Activated naive CD4-positive, alpha-beta T cell treated with anti-CD3 and anti-CD28 coated beads, Interleukin-2, amount 10 ng/mL, durations not matched to agents 7 days and 5 days (primary cell): Measurements from ENCODE around the gene CHML.
A peak's percentile ranks its signal among the peaks of the same experiment; 100 is the strongest.

Source experiments
- CTCF ChIA-PET: fragments of 350-600 bp; sonication (Branson Sonifier 250); formaldehyde crosslinking; loops from one replicate; lab custom pipeline; 2021; ENCODE audit warnings: antibody characterized with exemption; lab: Charles Lee
- DNase-seq: peaks from one replicate; pipeline ENCODE4 v3.0.0-alpha.2; 2020
- H3K27ac Mint-ChIP-seq: one replicate; pipeline ENCODE4 v1.8.0; 2021; ENCODE audit warnings: mild to moderate bottlenecking, moderate library complexity, mixed read lengths
- H3K27me3 Mint-ChIP-seq: one replicate; pipeline ENCODE4 v1.8.0; 2021; ENCODE audit warnings: mild to moderate bottlenecking, mixed read lengths
- H3K36me3 Mint-ChIP-seq: one replicate; pipeline ENCODE4 v1.8.0; 2021; ENCODE audit warnings: mixed read lengths
- H3K4me1 Mint-ChIP-seq: one replicate; pipeline ENCODE4 v1.8.0; 2021; ENCODE audit warnings: mixed read lengths
- H3K4me3 Mint-ChIP-seq: one replicate; pipeline ENCODE4 v1.8.0; 2021; ENCODE audit warnings: mild to moderate bottlenecking, moderate library complexity, mixed read lengths
- H3K9me3 Mint-ChIP-seq: one replicate; pipeline ENCODE4 v1.8.0; 2021; ENCODE audit warnings: mixed read lengths

The CHML gene

DNA sequence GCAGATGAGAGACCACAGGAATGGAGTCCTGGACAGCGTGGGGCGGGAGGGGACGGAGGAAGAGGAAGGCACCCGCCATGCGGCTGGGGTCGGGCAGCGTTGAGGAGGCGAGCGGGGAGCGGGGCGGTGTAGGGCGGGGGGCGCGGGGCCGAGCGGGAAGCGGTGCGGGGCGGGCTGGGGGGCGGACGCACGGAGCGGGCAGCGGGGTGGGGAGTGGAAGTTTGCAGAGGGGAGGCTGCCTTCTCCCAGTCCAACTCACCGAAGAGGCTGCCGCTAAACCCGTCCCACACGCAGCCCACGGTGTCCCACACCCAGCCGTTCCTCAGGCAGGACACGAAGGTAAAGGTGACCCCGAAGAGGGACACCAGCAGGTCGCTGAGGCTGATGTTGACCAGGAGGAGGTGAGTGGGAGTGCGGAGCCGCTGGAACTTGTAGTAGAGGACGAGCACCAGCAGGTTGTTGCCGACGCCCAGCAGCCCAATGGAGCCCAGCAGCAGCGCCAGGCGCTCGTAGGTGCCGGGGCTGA is 483 bp downstream of the CHML start:
- H3K4me3 Mint-ChIP-seq, result peak overlapping the region; percentile 80
- DNase-seq, result peak; percentile 66
- peak overlapping the region; percentile 87 for H3K27ac Mint-ChIP-seq
- peaks cover 3% of the 10 kb centered on the region for H3K9me3 Mint-ChIP-seq
- CTCF ChIA-PET, result interaction anchor here (0.9 kb wide), 1 partner anchor 38 kb away, joined by 3 read pairs; no protein-coding TSS in a partner anchor
- H3K36me3 Mint-ChIP-seq, result peaks cover 22% of the 10 kb centered on the region
- no peaks in the 10 kb centered on the region for H3K27me3 Mint-ChIP-seq
- peaks cover 40% of the 10 kb centered on the region for H3K4me1 Mint-ChIP-seq

DNA sequence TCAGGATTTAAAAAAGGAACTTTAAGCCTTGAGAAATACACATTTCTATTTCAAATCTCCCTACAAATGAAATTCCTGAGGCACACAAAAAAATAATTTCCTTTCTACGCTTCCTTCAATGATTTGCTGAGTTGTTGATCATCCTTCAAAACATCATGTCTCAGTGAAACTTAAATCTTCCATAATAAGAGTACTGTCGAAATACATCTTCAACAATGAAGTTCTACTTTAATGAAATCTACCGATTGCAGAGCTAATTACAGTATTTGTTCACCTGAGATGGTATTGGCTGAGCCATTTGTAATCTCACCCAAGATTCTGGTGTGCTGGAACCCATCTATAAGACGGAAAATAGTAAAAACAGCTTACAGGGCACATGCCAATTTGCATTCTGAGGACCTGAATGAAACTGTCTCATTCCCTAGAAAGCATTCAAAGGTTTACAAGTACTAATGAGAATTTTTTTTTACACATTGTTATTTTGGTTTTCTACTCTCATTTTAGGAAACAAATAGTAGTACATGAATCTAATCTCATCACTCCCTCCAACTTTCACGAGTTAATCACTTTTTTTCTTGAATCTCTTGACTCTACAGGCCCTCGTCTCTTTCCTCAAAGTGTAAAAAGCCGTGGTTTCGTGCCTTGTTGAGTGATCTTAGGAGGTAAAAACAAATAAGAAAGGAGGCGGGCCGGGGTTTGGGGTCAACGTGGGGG is 1.1 kb downstream of the CHML start:
- H3K36me3 Mint-ChIP-seq, result peaks cover 27% of the 10 kb centered on the region
- peak overlapping the region; percentile 87 for H3K27ac Mint-ChIP-seq
- H3K4me1 Mint-ChIP-seq, result peaks cover 40% of the 10 kb centered on the region
- no peaks in the 10 kb centered on the region for H3K27me3 Mint-ChIP-seq
- peak overlapping the region; percentile 80 for H3K4me3 Mint-ChIP-seq
- H3K9me3 Mint-ChIP-seq, result peaks cover 3% of the 10 kb centered on the region
- no peak for DNase-seq
- CTCF ChIA-PET, result no interaction called here

- H3K4me3 Mint-ChIP-seq, result peak overlapping the region; percentile 80
- H3K36me3 Mint-ChIP-seq, result peaks cover 30% of the 10 kb centered on the region
- H3K9me3 Mint-ChIP-seq, result peaks cover 3% of the 10 kb centered on the region
- H3K27ac Mint-ChIP-seq, result peak overlapping the region; percentile 28
- CTCF ChIA-PET, result interaction anchor here (0.8 to 1.1 kb wide), 2 partner anchors 9 to 11 kb away, joined by 4 to 5 read pairs; no protein-coding TSS in a partner anchor
- H3K27me3 Mint-ChIP-seq, result no peaks in the 10 kb centered on the region
- H3K4me1 Mint-ChIP-seq, result peaks cover 40% of the 10 kb centered on the region
- no peak for DNase-seq
Measured at GRCh38 chr1:241638099-241638682, 2.0 kb downstream of the CHML start.

DNA sequence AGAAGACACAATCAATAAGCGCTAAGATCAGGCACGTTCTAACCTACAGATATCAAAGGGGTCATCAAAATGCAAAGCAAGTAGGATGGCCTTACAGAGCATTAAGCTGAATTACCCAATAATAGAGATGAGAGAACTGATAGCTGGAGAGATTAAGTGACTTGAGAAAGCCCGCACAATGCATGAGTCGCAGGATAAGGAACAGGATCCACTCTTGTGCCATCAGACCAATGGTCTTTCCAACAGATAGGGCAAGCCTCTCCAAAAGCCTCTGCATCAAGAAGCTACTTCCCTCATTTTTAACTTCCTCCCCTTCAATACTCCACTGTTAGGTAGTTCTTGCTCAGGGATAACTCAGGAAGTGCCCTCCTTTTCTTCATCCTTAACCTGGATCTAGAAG is 2.6 kb downstream of the CHML start:
- peaks cover 40% of the 10 kb centered on the region for H3K4me1 Mint-ChIP-seq
- H3K9me3 Mint-ChIP-seq, result peaks cover 3% of the 10 kb centered on the region
- no peaks in the 10 kb centered on the region for H3K27me3 Mint-ChIP-seq
- DNase-seq, result no peak
- CTCF ChIA-PET, result interaction anchor here (0.8 to 1.1 kb wide), 2 partner anchors 9 to 10 kb away, joined by 4 to 5 read pairs; no protein-coding TSS in a partner anchor
- H3K27ac Mint-ChIP-seq, result no peak overlapping the region
- H3K36me3 Mint-ChIP-seq, result peaks cover 30% of the 10 kb centered on the region
- H3K4me3 Mint-ChIP-seq, result peak overlapping the region; percentile 80

DNA sequence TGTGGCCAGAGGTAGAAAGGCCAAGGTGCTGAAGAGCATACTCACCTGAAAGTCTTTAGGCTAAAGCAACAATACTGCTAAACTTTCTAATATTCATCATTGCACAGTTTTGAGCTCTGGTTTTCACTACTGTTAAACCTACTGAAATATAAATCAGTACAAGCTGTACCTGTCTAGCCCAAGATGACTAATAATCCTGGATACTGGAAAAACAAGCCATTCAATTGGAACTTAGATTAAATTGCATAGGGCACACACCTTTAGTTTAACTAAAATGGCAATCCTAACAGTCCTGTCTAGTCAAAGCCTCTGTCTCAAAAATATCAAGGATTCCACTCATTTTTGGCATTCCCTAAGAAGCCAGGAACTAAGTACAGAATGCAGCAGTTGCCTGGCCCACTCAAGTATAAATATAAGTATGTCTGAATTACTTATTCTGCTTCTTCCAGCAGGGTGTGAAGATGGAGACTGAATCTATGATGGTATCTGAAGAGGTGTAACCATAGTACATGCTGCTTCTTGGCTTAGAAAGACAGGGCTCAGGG is 3.1 kb downstream of the CHML start:
- Mint-ChIP-seq H3K36me3 (peaks cover 34% of the 10 kb centered on the region), H3K9me3 (no peaks in the 10 kb centered on the region), H3K27ac (no peak overlapping the region), H3K4me3 (peak overlapping the region; percentile 31), H3K27me3 (no peaks in the 10 kb centered on the region), H3K4me1 (peaks cover 42% of the 10 kb centered on the region)
- CTCF ChIA-PET, result interaction anchor here (0.6 to 1.1 kb wide), 2 partner anchors 9 to 73 kb away, joined by 3 to 5 read pairs; no protein-coding TSS in a partner anchor
- no peak for DNase-seq

GRCh38 chr1:241636291-241636690 is 3.9 kb downstream of the CHML start:
- Mint-ChIP-seq H3K4me3 (no peak overlapping the region), H3K36me3 (peaks cover 39% of the 10 kb centered on the region), H3K4me1 (peaks cover 49% of the 10 kb centered on the region), H3K27ac (no peak overlapping the region), H3K9me3 (no peaks in the 10 kb centered on the region), H3K27me3 (no peaks in the 10 kb centered on the region)
- CTCF ChIA-PET, result no interaction called here
- DNase-seq, result no peak

- H3K9me3 Mint-ChIP-seq, result no peaks in the 10 kb centered on the region
- no peak overlapping the region for H3K27ac Mint-ChIP-seq
- DNase-seq, result no peak
- H3K27me3 Mint-ChIP-seq, result no peaks in the 10 kb centered on the region
- CTCF ChIA-PET, result no interaction called here
- H3K4me1 Mint-ChIP-seq, result peaks cover 48% of the 10 kb centered on the region
- no peak overlapping the region for H3K4me3 Mint-ChIP-seq
- peaks cover 39% of the 10 kb centered on the region for H3K36me3 Mint-ChIP-seq
Measured at GRCh38 chr1:241635556-241636152, 4.5 kb downstream of the CHML start.

DNA sequence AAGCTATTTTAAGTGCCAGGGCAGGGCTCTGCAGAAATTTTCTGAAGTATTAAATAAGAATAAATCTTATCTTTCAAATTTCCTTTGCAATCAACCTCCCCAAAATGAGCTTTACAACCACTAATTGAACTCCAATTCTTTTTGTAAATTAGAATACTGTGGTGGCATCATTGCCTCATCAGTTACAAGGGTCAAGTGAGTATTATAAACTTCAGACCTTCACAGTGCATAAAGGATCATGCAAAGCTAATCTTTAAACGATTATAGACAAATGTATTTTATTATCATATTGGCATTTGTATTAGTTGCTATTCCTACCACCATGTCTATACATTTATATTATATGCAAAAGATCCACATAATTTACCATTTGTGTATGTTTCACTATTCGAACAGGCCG is 7.2 kb downstream of the CHML start:
- H3K9me3 Mint-ChIP-seq, result no peaks in the 10 kb centered on the region
- H3K4me1 Mint-ChIP-seq, result peaks cover 40% of the 10 kb centered on the region
- H3K4me3 Mint-ChIP-seq, result no peak overlapping the region
- CTCF ChIA-PET, result no interaction called here
- H3K27ac Mint-ChIP-seq, result no peak overlapping the region
- H3K36me3 Mint-ChIP-seq, result peaks cover 36% of the 10 kb centered on the region
- H3K27me3 Mint-ChIP-seq, result no peaks in the 10 kb centered on the region
- no peak for DNase-seq

DNA sequence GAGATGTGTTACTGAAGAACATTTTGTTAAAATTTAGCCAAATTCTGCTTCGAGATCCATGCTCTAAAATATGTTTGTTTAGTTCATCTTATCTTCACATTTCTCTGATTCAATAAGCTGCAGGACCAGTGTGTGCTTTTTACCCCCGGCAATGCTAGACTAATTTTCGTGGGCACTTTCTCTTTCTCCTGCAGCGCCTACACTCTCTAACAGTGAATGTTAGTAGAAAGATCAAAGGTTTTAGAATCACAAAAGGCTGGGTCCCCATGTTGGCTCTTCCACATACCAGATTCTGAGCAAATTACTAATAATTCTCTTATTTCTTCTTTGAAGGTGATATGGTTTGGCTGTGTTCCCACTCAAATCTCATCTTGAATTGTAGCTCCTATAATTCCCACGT is 8.5 kb downstream of the CHML start:
- Mint-ChIP-seq H3K4me3 (no peak overlapping the region), H3K9me3 (no peaks in the 10 kb centered on the region), H3K27me3 (no peaks in the 10 kb centered on the region), H3K4me1 (peaks cover 34% of the 10 kb centered on the region), H3K27ac (no peak overlapping the region), H3K36me3 (peaks cover 30% of the 10 kb centered on the region)
- CTCF ChIA-PET, result no interaction called here
- no peak for DNase-seq

DNA sequence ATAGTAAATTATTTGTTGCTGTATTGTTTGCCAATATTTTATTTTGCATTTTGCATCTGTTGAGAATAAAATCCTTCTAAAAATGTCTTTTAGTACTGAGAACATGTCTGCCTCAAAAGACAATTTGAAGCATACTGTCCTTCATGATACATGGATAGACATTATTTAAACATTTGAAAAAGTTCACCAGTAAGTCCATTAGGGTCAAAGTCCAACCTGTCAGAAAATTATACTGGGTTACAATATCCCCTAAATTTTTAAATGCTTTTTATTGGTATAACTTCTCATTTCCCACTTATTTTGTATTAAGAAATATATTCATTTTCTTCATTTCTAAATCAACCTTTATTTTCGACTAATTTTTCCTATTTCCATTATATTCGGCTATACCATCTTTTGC is 9.3 kb downstream of the CHML start:
- peaks cover 31% of the 10 kb centered on the region for H3K36me3 Mint-ChIP-seq
- peaks cover 31% of the 10 kb centered on the region for H3K4me1 Mint-ChIP-seq
- H3K9me3 Mint-ChIP-seq, result no peaks in the 10 kb centered on the region
- no peak overlapping the region for H3K27ac Mint-ChIP-seq
- DNase-seq, result no peak
- no peak overlapping the region for H3K4me3 Mint-ChIP-seq
- CTCF ChIA-PET, result no interaction called here
- H3K27me3 Mint-ChIP-seq, result no peaks in the 10 kb centered on the region

DNA sequence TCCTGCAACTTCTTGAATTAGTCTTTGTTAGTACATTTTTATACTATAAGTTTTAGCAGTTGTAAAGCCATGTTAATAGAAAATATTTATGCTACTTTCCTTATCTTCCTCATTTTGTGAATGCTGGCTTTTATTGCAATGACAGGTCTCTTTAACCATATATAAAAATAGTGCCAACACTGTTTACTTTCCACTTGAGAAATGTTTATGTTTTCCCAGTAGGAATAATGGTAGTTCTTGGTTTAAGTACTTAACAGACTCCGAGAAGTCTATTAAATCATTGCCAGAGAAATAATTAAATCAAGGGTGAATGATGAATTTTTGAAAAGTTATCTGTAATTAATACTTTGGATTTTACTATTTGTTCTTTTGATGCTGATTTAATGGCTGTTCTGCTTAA is 9.7 kb downstream of the CHML start:
- CTCF ChIA-PET, result interaction anchor here (2.1 kb wide), 1 partner anchor 20 kb away, joined by 10 read pairs; no protein-coding TSS in a partner anchor
- no peak for DNase-seq
- H3K27me3 Mint-ChIP-seq, result no peaks in the 10 kb centered on the region
- H3K4me1 Mint-ChIP-seq, result peaks cover 28% of the 10 kb centered on the region
- no peak overlapping the region for H3K4me3 Mint-ChIP-seq
- H3K9me3 Mint-ChIP-seq, result no peaks in the 10 kb centered on the region
- no peak overlapping the region for H3K27ac Mint-ChIP-seq
- H3K36me3 Mint-ChIP-seq, result peaks cover 28% of the 10 kb centered on the region

DNA sequence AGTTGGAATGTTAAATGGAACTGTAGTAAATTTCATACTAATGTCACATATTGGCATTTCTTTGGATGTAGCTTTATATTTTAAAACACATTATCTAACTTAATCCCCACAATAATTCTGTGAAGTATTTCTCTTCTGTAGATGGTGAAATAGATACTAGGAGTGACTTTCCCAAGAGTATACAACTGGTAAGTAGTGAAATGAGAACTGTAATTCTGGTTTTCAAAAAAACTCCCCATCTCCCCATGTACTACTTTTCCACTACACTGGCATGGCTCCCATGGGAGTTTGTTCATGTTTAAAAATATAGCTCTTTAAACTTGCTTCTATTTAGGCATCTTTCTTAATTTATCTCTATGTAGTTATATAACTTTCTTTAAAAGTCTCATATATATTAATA is 10.2 kb downstream of the CHML start:
- no peaks in the 10 kb centered on the region for H3K27me3 Mint-ChIP-seq
- H3K9me3 Mint-ChIP-seq, result no peaks in the 10 kb centered on the region
- no peak overlapping the region for H3K27ac Mint-ChIP-seq
- no peak overlapping the region for H3K4me3 Mint-ChIP-seq
- H3K36me3 Mint-ChIP-seq, result peaks cover 23% of the 10 kb centered on the region
- no peak for DNase-seq
- peaks cover 24% of the 10 kb centered on the region for H3K4me1 Mint-ChIP-seq
- CTCF ChIA-PET, result interaction anchor here (2.1 kb wide), 1 partner anchor 19 kb away, joined by 10 read pairs; no protein-coding TSS in a partner anchor

- H3K36me3 Mint-ChIP-seq, result peaks cover 13% of the 10 kb centered on the region
- no peaks in the 10 kb centered on the region for H3K9me3 Mint-ChIP-seq
- CTCF ChIA-PET, result interaction anchor here (1.0 to 2.8 kb wide), 12 partner anchors 10 to 211 kb away, joined by 3 to 26 read pairs (median 4); partner anchors contain the start of gene KMO
- DNase-seq, result peak; percentile 60
- H3K27ac Mint-ChIP-seq, result peak overlapping the region; percentile 96
- H3K4me1 Mint-ChIP-seq, result peaks cover 23% of the 10 kb centered on the region
- H3K27me3 Mint-ChIP-seq, result no peaks in the 10 kb centered on the region
- peak overlapping the region; percentile 62 for H3K4me3 Mint-ChIP-seq
Measured at GRCh38 chr1:241627453-241628259, 12.5 kb downstream of the CHML start.
